ENCODE measurements around the gene CPEB4. TPM values are rescaled to one million over a fixed set of nuclear protein-coding genes. Genes with fewer than 3 reads are reported as not detected.

The CPEB4 gene
- total RNA-seq, 2 donors from 2014 or later: 9.4 to 11.3 TPM

DNA sequence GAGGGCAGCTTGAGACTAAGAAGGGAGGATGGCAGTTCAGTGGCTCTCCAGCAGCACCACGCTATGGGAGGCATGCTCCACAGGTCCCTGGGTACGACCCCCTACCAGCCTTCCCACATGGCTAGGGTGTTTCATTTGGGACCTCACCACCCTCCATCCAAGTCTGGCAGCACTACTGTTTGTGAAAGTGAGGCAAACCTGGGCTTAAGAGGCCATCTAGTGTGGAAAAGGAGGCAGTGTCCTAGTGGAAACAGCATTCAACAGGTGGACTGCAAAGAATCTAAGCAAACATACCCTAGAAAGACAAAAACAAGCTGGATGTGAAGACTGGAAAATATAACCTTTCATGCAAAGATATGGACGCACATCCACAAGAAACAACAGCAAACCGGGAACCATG is 96.1 kb downstream of the CPEB4 start:
- Histone ChIP-seq H3K4me1 (ENCODE audit: control insufficient read depth, insufficient read depth, low read length) (peaks cover 7% of the 10 kb centered on the region), H3K4me3 (ENCODE audit: low read length) (no peak overlapping the region), H3K9ac (ENCODE audit: extremely low read depth, low read length, poor library complexity, severe bottlenecking) (no peak overlapping the region), H3K27ac (ENCODE audit: low read depth, low read length) (no peak overlapping the region), H3K9me3 (ENCODE audit: control insufficient read depth, low read length) (peaks cover 8% of the 10 kb centered on the region), H3K27me3 (ENCODE audit: control insufficient read depth, insufficient read depth, low read length, poor library complexity, severe bottlenecking) (no peaks in the 10 kb centered on the region), H3K36me3 (ENCODE audit: control insufficient read depth, insufficient read depth, low read length) (no peaks in the 10 kb centered on the region)
- Mint-ChIP-seq H3K36me3 (ENCODE audit: low read depth) (no peaks in the 10 kb centered on the region), H3K27ac (no peak overlapping the region), H3K9me3 (peaks cover 13% of the 10 kb centered on the region), H3K27me3 (ENCODE audit: insufficient read depth) (no peaks in the 10 kb centered on the region), H3K4me1 (peaks cover 9% of the 10 kb centered on the region), H3K4me3 (no peak overlapping the region)
- WGBS, 2 experiments (ENCODE audit: insufficient coverage in 1 of 2, insufficient read length in 1 of 2): 61% methylated on average over 4 of the region's 4 CpGs; no CpG with 5 or more reads in 1 of the 2 experiments
- DNase-seq: peak; percentile 70
- TF ChIP-seq, protein P1, sequence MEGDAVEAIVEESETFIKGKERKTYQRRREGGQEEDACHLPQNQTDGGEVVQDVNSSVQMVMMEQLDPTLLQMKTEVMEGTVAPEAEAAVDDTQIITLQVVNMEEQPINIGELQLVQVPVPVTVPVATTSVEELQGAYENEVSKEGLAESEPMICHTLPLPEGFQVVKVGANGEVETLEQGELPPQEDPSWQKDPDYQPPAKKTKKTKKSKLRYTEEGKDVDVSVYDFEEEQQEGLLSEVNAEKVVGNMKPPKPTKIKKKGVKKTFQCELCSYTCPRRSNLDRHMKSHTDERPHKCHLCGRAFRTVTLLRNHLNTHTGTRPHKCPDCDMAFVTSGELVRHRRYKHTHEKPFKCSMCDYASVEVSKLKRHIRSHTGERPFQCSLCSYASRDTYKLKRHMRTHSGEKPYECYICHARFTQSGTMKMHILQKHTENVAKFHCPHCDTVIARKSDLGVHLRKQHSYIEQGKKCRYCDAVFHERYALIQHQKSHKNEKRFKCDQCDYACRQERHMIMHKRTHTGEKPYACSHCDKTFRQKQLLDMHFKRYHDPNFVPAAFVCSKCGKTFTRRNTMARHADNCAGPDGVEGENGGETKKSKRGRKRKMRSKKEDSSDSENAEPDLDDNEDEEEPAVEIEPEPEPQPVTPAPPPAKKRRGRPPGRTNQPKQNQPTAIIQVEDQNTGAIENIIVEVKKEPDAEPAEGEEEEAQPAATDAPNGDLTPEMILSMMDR (conservative IDR thresholded peaks at IDR 0.05): peak; percentile 84

DNA sequence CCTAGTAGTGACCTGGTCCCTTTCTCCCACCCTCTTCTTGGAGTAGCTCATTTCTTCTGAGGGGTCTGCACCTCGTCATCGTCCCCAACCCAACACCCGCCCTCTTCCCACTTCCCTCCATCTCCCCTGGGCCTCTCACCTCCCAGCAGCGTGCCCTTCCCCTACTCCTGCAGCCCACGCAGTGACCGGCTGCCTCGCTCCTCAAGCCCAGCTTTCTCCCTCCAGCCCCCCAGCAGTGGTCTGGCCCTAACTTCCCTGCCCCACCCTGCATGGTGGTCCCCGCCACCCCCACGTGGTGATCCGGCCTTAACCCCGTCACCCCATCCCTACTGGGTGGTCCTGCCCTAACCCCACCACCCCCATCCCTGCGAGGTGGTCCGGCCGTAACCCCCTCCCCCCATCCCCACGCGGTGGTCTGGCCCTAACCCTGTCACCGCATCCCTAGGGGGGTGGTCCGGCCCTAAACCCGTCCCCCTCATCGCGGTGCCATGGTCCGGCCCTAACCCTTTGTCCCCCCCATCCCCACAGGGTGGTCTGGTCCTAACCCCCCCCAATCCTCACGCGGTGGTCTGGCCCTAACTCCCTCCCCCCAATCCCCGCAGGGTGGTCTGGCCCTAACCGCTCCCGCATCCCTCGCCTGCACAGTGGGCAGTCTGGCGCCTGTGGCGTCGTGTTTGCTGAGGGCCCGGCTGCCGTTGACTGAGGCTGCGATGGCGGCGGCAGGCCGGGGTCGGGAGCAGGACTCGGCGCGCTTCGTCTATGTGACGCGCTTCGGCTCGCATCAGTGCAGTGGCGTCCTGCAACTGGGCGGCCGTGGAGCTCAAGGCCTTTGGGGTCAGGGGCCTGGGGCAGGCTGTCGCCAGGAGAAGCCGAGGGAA is 100.6 kb downstream of the CPEB4 start, which contains the start of gene C5orf47:
Gene C5orf47, plus strand, starts transcription at position 617 of the 878 bp plus-strand sequence. Its CDS starts 94 bp downstream, at position 711.
- H3K36me3 ChIP-seq (ENCODE audit: control insufficient read depth, insufficient read depth, low read length): no peaks in the 10 kb centered on the region
- WGBS, 2 experiments (ENCODE audit: insufficient coverage in 1 of 2, insufficient read length in 1 of 2): 96 to 98% methylated on average over 23 to 46 of the region's 51 CpGs
- H3K4me1 ChIP-seq (ENCODE audit: control insufficient read depth, insufficient read depth, low read length): no peaks in the 10 kb centered on the region
- TF ChIP-seq, protein P1 (conservative IDR thresholded peaks at IDR 0.05): no peak
- no peaks in the 10 kb centered on the region for H3K4me1 Mint-ChIP-seq
- H3K36me3 Mint-ChIP-seq (ENCODE audit: low read depth): no peaks in the 10 kb centered on the region
- no peak within 1 kb of the TSS for H3K4me3 ChIP-seq (ENCODE audit: low read length)
- no peak within 1 kb of the TSS for H3K27ac Mint-ChIP-seq
- DNase-seq: no peak
- H3K27me3 ChIP-seq (ENCODE audit: control insufficient read depth, insufficient read depth, low read length, poor library complexity, severe bottlenecking): no peaks in the 10 kb centered on the region
- no peaks in the 10 kb centered on the region for H3K27me3 Mint-ChIP-seq (ENCODE audit: insufficient read depth)
- H3K9me3 ChIP-seq (ENCODE audit: control insufficient read depth, low read length): no peaks in the 10 kb centered on the region
- peaks cover 2% of the 10 kb centered on the region for H3K9me3 Mint-ChIP-seq
- H3K9ac ChIP-seq (ENCODE audit: extremely low read depth, low read length, poor library complexity, severe bottlenecking): no peak within 1 kb of the TSS
- H3K4me3 Mint-ChIP-seq: no peak within 1 kb of the TSS
- H3K27ac ChIP-seq (ENCODE audit: low read depth, low read length): no peak within 1 kb of the TSS

DNA sequence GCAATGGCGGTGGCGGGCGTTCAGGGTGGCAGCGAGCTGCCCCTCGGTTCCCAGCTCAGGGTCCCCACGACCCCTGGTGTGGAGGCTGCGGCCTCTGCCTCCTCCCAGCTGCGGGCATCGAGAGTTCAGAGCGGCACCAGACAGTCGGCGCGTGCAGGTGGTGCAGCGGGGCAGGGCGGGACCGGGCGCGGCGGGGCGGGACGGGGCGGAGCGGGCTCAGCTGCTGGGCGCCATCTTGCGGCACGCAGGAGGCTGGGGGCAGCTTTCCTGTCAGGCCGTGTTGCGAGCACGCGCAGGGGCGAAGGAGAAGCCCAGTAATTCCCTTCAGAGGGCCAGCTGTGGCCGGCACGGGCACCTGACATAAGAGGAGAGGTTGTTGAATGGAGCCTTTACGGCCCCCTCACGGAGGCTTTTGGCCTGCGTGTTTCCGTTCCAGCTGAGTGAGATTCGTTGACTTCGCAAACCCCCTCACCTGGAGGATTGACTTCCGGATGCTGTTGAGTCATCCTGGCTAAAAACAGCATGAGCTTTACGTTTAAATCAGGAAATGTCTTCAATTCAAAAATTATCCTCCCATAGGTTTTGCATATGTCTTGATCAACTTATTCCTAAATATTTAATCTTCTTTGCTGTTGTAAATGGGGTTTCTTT is 101.4 kb downstream of the CPEB4 start:
- H3K36me3 ChIP-seq (ENCODE audit: control insufficient read depth, insufficient read depth, low read length): no peaks in the 10 kb centered on the region
- Mint-ChIP-seq H3K4me3 (no peak overlapping the region), H3K27me3 (ENCODE audit: insufficient read depth) (peaks cover 5% of the 10 kb centered on the region), H3K4me1 (no peaks in the 10 kb centered on the region), H3K36me3 (ENCODE audit: low read depth) (no peaks in the 10 kb centered on the region), H3K27ac (no peak overlapping the region), H3K9me3 (peaks cover 2% of the 10 kb centered on the region)
- H3K4me3 ChIP-seq (ENCODE audit: low read length): no peak overlapping the region
- TF ChIP-seq, protein P1 (conservative IDR thresholded peaks at IDR 0.05): no peak
- DNase-seq: no peak
- H3K9ac ChIP-seq (ENCODE audit: extremely low read depth, low read length, poor library complexity, severe bottlenecking): no peak overlapping the region
- no peaks in the 10 kb centered on the region for H3K27me3 ChIP-seq (ENCODE audit: control insufficient read depth, insufficient read depth, low read length, poor library complexity, severe bottlenecking)
- H3K4me1 ChIP-seq (ENCODE audit: control insufficient read depth, insufficient read depth, low read length): no peaks in the 10 kb centered on the region
- H3K9me3 ChIP-seq (ENCODE audit: control insufficient read depth, low read length): no peaks in the 10 kb centered on the region
- H3K27ac ChIP-seq (ENCODE audit: low read depth, low read length): no peak overlapping the region
- WGBS, 2 experiments (ENCODE audit: insufficient coverage in 1 of 2, insufficient read length in 1 of 2): 96% methylated on average over 23 to 41 of the region's 41 CpGs

All from endodermal cell (in vitro differentiated cells).